Liver (tissue), 9 donors: ENCODE results near the gene RPS2. TPM values are rescaled to one million over a fixed set of nuclear protein-coding genes. Genes with fewer than 3 reads are reported as not detected.

ENCODE experiments used
- DNase-seq: peaks from one replicate; pipeline ENCODE4 v3.0.0-alpha.2; 2017; ENCODE audit warnings: low spot score
- H3K27ac ChIP-seq, 2 donors: one replicate each; pipeline ENCODE4 v1.7.0; 2013; ENCODE audit warnings: inconsistent platforms in 2 of 2, low read length in 2 of 2, control low read depth in 1 of 2, low read depth in 1 of 2, mild to moderate bottlenecking in 1 of 2
- H3K27me3 ChIP-seq, 4 donors: one replicate each; pipeline versions ENCODE4 v1.6.1 to v1.7.0; 2013; ENCODE audit warnings: low read length in 3 of 4, inconsistent platforms in 1 of 4, mild to moderate bottlenecking in 1 of 4, moderate library complexity in 1 of 4; ENCODE audit not compliant: control insufficient read depth in 4 of 4, insufficient read depth in 4 of 4
- H3K36me3 ChIP-seq, 4 donors: one replicate each; pipeline versions ENCODE4 v1.6.1 to v1.7.0; 2013; ENCODE audit warnings: low read length in 3 of 4, mild to moderate bottlenecking in 3 of 4, low read depth in 1 of 4, moderate library complexity in 1 of 4; ENCODE audit not compliant: control insufficient read depth in 4 of 4, insufficient read depth in 3 of 4
- H3K4me1 ChIP-seq, 4 donors: one replicate each; pipeline versions ENCODE4 v1.6.1 to v1.7.0; 2013; ENCODE audit warnings: low read length in 3 of 4, mild to moderate bottlenecking in 3 of 4, moderate library complexity in 1 of 4; ENCODE audit not compliant: control insufficient read depth in 4 of 4, insufficient read depth in 4 of 4
- H3K4me3 ChIP-seq, 3 donors: one replicate each; pipeline versions ENCODE4 v1.6.1 to v1.7.0; 2013; ENCODE audit warnings: low read length in 3 of 3, control low read depth in 1 of 3, low read depth in 1 of 3, mild to moderate bottlenecking in 1 of 3
- H3K9ac ChIP-seq, 2 donors: one replicate each; pipeline ENCODE4 v1.7.0; 2013; ENCODE audit warnings: low read length in 2 of 2, mild to moderate bottlenecking in 2 of 2, moderate library complexity in 2 of 2, control low read depth in 1 of 2, low read depth in 1 of 2
- H3K9me3 ChIP-seq, 4 donors: one replicate each; pipeline versions ENCODE4 v1.6.1 to v1.7.0; 2013; ENCODE audit warnings: low read length in 3 of 4; ENCODE audit not compliant: control insufficient read depth in 4 of 4
- FOXA1 ChIP-seq: IDR thresholded peaks from 2 replicates; pipeline ENCODE4 v1.6.1; 2016; ENCODE audit warnings: antibody characterized with exemption
- FOXA2 ChIP-seq: IDR thresholded peaks from 2 replicates; pipeline ENCODE4 v1.6.1; 2016; ENCODE audit warnings: antibody characterized with exemption
- JUND ChIP-seq, 2 donors: IDR thresholded peaks; 2 replicates each; pipeline ENCODE4 v1.6.1; 2016; ENCODE audit warnings: antibody characterized with exemption in 2 of 2
- RXRA ChIP-seq, 2 donors: IDR thresholded peaks; 2 replicates each; pipeline ENCODE4 v1.6.1; 2017 to 2018; ENCODE audit warnings: antibody characterized with exemption in 2 of 2, mild to moderate bottlenecking in 1 of 2
- SP1 ChIP-seq: IDR thresholded peaks from 2 replicates; pipeline ENCODE4 v1.6.1; 2018; ENCODE audit warnings: antibody characterized with exemption, mild to moderate bottlenecking
- TAF1 ChIP-seq: conservative IDR thresholded peaks from 2 replicates; pipeline ENCODE4 v1.6.1; 2016; ENCODE audit warnings: antibody characterized with exemption, mild to moderate bottlenecking
- YY1 ChIP-seq: IDR thresholded peaks from 2 replicates; pipeline ENCODE4 v1.6.1; 2016; ENCODE audit warnings: antibody characterized with exemption, mild to moderate bottlenecking
- WGBS: extraction: QIAGEN DNeasy Blood & Tissue Kit; methylation state at CpG from one replicate; pipeline ENCODE4 v1.1.7; 2013; 5-methylcytosine and 5-hydroxymethylcytosine counted together
- polyA plus RNA-seq, 2 donors: library from polyadenylated mRNA; stranded (reverse) in 1 of 2; unstranded in 1 of 2; fragments of 200-250 nt in 1 of 2; fragments of >200 nt in 1 of 2; fragmentation: Nextera tagmentation in 1 of 2; extraction: Ambion mirVana in 1 of 2; gene quantifications; one replicate each; pipeline versions ENCODE4 v1.2.1 to v1.2.3, GENCODE V29; 2013 to 2015
- total RNA-seq, 2 donors: library from RNA; depleted of rRNA; stranded (reverse); fragments of >200 nt; gene quantifications; one replicate each; pipeline ENCODE4 v1.2.3, GENCODE V29; 2014
- TF ChIP-seq, protein P1 (sequence below): IDR thresholded peaks from 2 replicates; pipeline ENCODE4 v1.6.1; 2016; ENCODE audit warnings: antibody characterized with exemption
- TF ChIP-seq, protein P2 (sequence below): fragments of 150-350 bp; IDR thresholded peaks from 2 replicates; pipeline ENCODE4 v1.5.1; 2017; ENCODE audit warnings: improper control_type of control experiment, low read depth, low read length; ENCODE audit not compliant: missing input control
- TF ChIP-seq, protein P3 (sequence below): IDR thresholded peaks from 2 replicates; pipeline ENCODE4 v1.6.1; 2016; ENCODE audit warnings: antibody characterized with exemption, mild to moderate bottlenecking
- TF ChIP-seq, protein P4 (sequence below): IDR thresholded peaks from 2 replicates; pipeline ENCODE4 v1.6.1; 2016; ENCODE audit warnings: antibody characterized with exemption
- donor health status: healthy.
- donor health status: healthy.
- donor health status: healthy.
- donor health status: healthy.
- donor health status: healthy.

Gene RPS2
- total and polyA plus RNA-seq, 4 donors: 524 to 1,440 (median 940) TPM

DNA sequence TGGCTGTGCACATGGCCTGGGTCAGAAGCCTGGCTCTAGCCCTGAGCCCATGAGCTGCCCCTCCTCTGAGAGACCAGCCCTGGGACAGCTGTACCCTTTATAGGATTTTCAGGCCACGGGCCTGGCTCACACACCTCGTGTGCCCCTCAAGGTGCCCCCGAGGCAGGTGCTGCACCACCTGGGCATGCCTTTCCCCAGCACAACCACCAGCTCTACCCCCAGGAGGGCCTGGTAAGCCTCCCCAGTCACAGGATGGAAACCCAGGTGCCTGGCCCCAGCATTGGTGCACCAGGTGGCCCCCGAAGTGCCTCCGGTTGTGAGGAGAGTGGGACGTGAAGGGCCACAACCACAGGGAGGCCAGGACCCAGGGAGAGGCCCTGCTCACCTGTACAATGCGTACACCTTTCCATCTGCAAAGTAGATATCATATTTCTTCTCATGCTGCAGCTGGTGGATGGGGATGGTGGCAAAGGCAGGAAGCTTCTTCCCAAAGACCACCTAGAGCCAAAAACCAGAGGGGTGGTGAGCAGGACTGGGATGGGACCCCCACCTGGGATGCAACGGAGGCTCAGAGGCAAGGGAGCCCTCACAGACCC lies 38.7 kb upstream of the RPS2 start:
- no peaks in the 10 kb centered on the region for H3K27me3 ChIP-seq
- no peaks in the 10 kb centered on the region for H3K9me3 ChIP-seq
- no peak for DNase-seq
- TF ChIP-seq, protein P1, sequence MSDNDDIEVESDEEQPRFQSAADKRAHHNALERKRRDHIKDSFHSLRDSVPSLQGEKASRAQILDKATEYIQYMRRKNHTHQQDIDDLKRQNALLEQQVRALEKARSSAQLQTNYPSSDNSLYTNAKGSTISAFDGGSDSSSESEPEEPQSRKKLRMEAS: no peak
- TF ChIP-seq TAF1: no peak
- TF ChIP-seq RXRA (IDR thresholded peaks at IDR 0.05): no peak
- TF ChIP-seq, protein P2, sequence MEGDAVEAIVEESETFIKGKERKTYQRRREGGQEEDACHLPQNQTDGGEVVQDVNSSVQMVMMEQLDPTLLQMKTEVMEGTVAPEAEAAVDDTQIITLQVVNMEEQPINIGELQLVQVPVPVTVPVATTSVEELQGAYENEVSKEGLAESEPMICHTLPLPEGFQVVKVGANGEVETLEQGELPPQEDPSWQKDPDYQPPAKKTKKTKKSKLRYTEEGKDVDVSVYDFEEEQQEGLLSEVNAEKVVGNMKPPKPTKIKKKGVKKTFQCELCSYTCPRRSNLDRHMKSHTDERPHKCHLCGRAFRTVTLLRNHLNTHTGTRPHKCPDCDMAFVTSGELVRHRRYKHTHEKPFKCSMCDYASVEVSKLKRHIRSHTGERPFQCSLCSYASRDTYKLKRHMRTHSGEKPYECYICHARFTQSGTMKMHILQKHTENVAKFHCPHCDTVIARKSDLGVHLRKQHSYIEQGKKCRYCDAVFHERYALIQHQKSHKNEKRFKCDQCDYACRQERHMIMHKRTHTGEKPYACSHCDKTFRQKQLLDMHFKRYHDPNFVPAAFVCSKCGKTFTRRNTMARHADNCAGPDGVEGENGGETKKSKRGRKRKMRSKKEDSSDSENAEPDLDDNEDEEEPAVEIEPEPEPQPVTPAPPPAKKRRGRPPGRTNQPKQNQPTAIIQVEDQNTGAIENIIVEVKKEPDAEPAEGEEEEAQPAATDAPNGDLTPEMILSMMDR: no peak
- TF ChIP-seq, protein P3, sequence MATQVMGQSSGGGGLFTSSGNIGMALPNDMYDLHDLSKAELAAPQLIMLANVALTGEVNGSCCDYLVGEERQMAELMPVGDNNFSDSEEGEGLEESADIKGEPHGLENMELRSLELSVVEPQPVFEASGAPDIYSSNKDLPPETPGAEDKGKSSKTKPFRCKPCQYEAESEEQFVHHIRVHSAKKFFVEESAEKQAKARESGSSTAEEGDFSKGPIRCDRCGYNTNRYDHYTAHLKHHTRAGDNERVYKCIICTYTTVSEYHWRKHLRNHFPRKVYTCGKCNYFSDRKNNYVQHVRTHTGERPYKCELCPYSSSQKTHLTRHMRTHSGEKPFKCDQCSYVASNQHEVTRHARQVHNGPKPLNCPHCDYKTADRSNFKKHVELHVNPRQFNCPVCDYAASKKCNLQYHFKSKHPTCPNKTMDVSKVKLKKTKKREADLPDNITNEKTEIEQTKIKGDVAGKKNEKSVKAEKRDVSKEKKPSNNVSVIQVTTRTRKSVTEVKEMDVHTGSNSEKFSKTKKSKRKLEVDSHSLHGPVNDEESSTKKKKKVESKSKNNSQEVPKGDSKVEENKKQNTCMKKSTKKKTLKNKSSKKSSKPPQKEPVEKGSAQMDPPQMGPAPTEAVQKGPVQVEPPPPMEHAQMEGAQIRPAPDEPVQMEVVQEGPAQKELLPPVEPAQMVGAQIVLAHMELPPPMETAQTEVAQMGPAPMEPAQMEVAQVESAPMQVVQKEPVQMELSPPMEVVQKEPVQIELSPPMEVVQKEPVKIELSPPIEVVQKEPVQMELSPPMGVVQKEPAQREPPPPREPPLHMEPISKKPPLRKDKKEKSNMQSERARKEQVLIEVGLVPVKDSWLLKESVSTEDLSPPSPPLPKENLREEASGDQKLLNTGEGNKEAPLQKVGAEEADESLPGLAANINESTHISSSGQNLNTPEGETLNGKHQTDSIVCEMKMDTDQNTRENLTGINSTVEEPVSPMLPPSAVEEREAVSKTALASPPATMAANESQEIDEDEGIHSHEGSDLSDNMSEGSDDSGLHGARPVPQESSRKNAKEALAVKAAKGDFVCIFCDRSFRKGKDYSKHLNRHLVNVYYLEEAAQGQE: no peak
- TF ChIP-seq FOXA1: no peak
- TF ChIP-seq, protein P4, sequence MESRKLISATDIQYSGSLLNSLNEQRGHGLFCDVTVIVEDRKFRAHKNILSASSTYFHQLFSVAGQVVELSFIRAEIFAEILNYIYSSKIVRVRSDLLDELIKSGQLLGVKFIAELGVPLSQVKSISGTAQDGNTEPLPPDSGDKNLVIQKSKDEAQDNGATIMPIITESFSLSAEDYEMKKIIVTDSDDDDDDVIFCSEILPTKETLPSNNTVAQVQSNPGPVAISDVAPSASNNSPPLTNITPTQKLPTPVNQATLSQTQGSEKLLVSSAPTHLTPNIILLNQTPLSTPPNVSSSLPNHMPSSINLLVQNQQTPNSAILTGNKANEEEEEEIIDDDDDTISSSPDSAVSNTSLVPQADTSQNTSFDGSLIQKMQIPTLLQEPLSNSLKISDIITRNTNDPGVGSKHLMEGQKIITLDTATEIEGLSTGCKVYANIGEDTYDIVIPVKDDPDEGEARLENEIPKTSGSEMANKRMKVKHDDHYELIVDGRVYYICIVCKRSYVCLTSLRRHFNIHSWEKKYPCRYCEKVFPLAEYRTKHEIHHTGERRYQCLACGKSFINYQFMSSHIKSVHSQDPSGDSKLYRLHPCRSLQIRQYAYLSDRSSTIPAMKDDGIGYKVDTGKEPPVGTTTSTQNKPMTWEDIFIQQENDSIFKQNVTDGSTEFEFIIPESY: no peak
- no peak for TF ChIP-seq SP1
- 79% methylated on average over 8 of the region's 8 CpGs for WGBS
- no peak overlapping the region for H3K27ac ChIP-seq
- peaks cover 36 to 48% (median 41%) of the 10 kb centered on the region in 4 donors for H3K4me1 ChIP-seq
- H3K36me3 ChIP-seq: peaks cover 19 to 49% (median 22%) of the 10 kb centered on the region in 4 donors
- H3K9ac ChIP-seq: no peak overlapping the region
- no peak overlapping the region for H3K4me3 ChIP-seq

DNA sequence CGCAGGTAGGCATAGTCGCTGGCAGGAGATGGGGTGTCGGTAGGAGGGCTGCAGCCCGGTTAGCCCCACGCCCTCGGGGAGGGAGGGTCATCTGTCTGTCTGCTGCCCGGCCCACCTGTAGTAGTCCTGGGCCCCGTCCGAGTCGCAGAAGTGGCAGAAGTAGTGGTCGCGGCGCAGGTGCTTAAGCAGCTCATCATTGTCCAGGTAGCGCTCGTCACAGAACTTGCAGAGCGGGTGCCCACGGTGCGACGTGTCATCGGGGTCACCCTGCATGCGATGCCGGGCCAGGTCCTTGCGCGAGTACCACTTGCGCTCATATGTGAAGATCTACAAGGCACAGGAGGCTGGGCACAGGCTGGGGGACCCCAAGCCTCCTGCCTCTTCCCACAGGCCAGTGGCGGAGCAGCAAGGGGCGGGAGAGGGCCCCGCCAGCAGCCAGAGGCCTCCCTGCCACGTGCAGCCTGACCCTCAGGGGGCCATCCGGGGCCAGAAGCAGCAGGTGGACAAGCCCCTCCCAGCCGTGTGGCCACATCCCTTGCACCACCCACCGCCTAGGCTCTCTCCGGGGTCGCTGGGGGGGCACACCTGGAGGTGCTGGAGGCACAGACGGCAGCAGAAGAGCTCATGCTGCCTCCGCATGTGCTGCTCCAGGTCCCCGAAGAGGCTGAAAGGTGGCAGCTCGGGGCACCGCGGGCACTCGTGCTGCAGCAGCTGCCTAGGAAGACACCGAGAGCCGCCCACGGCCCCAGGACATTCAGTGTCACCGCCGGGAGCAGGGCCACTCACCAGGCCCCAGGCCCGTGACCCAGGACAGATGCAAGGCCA lies 38.0 kb upstream of the RPS2 start:
- H3K4me3 ChIP-seq: no peak overlapping the region
- TF ChIP-seq JUND (IDR thresholded peaks at IDR 0.05) (no peak), YY1 (no peak), FOXA2 (no peak), FOXA1 (no peak), SP1 (no peak)
- H3K4me1 ChIP-seq: peaks cover 29 to 43% (median 34%) of the 10 kb centered on the region in 4 donors
- H3K9me3 ChIP-seq: no peaks in the 10 kb centered on the region
- 95% methylated on average over 47 of the region's 47 CpGs for WGBS
- no peaks in the 10 kb centered on the region for H3K27me3 ChIP-seq
- no peak overlapping the region for H3K9ac ChIP-seq
- no peak for DNase-seq
- H3K27ac ChIP-seq: no peak overlapping the region
- peaks cover 19 to 56% (median 25%) of the 10 kb centered on the region in 4 donors for H3K36me3 ChIP-seq
